Stimulated activated CD4-positive, alpha-beta T cell treated with anti-CD3 and anti-CD28 coated beads, Interleukin-4, amount 100 ng/mL, for 4 hours (primary cell): Measurements from ENCODE around the gene TMTC1.

Experiments
- DNase-seq, 2 experiments: peaks; one replicate each; pipeline ENCODE4 v3.0.0-alpha.2; 2020

The TMTC1 gene

DNA sequence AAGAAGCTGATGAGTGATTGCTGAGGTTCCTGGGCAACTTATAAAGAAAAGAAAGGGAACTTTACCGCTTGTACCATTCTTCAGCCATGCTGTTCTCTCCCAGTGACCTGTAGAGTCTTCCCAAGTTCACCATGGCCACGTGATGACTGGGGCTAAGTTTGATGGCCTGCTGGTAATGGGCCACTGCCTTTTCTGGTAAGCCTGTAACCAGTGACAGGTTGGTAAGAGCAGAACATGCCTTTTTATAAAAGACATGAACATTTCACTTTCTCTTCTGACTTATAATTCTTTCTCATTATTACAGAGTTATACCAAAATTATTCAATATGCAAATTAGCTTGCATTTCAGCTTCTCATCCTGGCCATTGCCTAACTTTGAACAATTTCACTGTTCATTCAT, 265.3 kb downstream of the TMTC1 start:
- DNase-seq: no peak

DNA sequence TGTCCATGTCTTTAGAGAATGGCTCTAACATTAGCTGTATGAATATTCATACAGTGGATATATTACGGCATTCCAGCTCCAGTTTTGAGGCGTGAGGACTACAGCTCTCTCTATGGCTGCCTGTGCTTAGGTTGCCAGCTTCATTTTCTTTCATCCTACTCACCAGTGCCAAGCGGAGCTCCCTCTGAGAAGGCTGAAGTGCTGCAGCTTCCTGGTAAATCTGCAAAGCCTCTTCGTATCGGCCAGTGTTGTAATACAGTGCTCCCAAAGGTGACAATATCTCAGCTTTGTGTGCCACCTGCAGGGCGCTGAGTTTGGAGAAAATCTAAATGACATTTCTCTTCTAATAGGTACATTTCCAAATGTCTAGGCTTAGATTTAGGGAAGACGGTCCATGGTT, 266.5 kb downstream of the TMTC1 start:
- DNase-seq: no peak

DNA sequence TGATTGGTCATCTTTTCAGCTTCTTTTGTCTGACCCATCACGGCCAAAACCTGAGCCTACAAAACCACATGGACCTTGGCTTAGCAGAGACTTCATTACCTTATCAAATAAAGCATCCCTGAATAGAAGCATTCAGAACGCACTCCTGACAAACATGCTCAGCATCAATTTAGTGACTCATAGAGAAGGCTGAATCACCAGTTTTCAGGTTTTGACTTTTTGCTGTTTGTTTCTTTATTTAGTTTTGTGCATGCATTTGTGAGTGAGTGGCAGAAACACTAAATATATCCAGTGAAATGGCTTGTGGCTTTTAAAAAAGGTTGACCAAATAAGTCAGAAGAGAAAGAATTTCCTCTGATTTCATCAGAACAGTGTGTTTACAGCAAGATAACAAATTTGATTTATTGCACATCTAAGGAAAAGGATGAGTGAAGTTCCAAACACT, 267.3 kb downstream of the TMTC1 start:
- DNase-seq: no peak

DNA sequence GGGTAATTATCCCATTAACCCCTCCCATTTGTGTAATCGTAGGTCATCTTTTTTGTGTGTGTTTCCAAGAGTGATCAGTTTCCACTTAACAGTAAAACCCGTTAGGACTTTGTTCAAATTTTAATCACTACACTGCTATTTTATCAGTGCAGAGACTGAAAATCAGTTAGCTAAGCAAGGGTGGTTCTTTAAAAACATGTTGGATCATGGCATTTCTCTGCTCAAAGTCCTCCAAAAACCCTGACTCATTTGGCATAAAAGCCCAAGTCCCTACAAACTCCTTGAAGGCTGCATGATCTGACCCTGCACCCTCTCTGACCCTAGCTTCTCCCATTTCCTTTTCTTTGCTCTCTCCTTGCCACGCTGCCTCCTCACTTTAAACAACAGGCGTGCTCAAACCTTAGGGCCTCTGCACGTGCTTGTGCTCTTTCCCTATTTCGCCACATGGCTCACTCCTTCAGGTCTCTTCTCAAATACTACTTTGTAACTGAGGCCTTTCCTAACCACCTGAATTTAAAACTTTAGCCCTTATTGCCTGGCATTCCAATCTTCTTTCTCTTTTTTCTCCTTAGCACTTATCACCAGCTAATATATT, 273.1 kb downstream of the TMTC1 start:
- DNase-seq: no peak

DNA sequence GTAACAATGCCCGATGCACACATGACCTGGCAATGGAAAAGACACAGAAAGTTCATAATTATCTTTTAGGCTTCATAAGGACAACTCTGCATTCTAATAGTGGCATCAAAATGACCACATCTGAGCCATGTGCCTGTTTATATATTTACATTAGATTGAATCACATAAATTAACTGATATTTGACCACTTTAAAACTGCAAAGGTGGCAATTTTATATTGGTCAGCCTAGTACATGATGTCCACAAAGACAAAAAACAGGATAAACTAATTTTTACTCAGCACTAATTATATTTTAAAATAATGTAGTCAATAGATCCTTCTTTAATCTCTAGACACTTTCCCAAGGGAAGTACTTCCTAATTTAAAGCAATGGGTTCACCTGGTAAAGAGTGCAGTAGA, 274.2 kb downstream of the TMTC1 start:
- no peak for DNase-seq

DNA sequence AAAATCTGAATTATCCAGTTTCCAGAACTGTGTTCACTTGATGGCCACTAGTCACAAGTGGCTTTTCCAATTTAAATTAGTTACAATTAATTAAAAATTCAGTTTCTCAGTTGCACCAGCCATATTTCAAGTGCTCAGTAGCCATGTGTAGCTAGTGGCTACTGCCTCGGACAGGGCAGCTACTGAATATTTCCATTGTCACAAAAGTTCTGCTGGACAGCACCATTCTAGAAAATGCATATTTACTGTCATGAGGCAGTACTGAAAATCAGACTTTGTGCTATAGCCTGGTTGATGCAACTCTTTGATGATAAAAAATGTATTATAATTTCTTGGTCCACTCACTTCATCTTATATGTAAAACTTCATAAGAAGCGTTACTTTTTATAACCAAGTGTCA, 274.8 kb downstream of the TMTC1 start:
- DNase-seq: no peak

DNA sequence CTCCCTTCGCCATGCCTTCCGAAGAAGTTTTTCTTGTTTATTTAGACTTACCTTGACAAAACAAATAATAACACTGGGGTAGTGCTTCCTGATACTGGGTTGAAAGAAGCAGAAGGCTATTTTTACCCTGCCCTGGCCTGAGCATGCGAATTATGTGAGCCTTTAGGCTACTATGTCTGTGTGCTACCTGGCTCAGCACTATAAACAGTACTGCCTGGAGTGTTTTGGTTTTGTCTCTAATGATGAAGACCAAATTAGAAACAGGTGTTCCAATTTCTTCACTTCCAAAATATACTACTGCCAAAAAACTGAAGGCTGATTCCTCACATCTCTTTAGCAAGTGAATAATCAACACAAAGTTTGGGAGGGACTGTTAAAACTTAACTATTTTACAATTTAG, 278.6 kb downstream of the TMTC1 start:
- DNase-seq: no peak

DNA sequence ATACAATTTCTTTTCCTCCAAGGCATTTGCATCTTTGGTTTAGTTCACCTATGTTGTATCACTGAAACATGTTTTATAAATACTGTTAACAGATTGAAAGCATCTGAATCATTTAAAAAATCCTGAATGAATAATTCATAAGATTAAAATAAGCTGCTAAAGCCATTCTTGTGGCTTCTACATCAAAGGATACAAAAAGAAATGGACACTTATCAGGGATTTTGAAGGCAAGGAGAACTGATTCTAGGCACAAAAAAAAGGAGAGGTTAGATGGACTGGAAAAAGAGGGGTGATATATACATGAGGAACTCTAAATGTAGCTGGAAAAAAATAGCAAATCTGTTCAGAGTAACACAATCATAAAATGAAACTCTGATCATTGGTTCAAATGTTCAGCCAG, 280.5 kb downstream of the TMTC1 start:
- DNase-seq: no peak

DNA sequence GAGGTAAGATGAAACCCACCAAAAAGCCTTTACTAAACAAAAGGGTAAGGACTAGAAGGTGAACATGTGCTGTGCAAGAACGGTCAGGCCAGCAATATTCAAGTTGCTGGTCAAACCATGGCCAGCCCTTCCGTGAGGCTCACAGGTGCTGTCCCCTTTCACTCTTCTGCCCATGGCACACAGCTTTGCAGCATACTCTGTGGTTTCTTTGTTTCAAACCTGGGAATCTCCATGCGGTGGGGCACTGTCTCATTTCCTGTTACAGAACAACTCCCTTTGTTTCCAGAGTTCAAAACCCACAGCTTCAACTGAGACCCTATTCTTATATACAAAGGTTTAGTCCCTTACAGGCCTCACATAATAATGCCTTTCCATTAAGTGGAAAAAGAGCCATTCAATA, 284.5 kb downstream of the TMTC1 start:
- no peak for DNase-seq

DNA sequence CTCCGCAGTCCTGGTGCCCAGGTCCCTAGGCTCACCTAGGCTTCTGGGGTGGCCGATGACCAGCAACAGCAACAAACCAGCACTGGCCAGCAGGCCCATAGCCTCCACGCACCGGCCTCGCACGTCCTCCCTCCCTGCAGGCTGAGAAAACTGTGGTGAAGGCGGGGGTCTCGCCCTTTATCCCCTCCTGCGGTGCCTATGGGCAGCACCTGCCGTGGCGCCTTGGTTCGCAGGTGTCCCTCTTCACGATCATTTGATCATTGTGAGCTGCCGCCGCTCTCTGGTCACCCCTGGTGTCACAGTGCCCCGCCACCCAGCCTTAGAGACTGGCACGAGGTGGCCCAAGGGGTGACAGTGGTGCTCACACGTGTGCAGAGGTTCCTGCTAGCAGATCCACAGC, 286.2 kb downstream of the TMTC1 start, which contains the start of gene OVCH1:
Gene OVCH1 (minus strand): TSS at position 99 of the 400 bp plus-strand sequence. CDS start 0 bp downstream, at position 99.
- DNase-seq: no peak

DNA sequence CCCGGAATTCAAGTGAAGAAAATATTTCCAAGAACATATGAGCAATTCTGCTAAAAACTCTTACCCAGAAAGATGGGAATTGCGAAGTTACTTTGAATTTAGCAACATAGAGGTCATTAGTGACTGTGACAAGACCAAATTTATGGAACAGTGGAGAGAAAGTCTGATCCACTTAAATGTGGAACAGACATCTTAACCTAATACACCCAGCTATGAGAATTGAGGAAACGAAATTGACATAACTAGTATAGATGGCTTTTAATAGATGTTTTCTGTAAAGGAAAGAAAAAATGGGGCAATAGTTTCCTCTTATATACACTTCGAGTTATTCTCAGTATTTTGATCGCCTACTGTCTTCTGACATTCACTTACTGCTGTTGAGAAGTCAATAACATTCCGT, 290.9 kb downstream of the TMTC1 start:
- no peak for DNase-seq

DNA sequence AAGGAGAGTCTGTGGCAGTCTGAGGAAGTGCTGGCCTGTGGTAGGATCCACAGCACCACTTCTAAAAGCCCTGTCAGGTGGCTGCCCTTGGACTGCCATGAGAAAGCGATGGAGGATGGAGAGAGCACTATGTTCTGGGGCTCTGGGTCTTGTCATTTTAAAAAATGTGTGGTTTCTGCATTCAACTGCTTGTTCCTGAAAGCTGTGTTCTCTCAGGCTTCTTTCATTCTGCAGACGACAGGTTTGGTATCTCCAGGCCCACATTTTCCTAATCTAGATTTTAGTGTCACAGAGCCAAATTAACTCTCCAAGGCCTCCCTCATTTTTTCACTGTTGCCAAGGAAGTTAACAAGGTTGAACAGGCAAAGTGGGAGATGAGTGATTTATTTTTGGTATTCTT, 296.8 kb downstream of the TMTC1 start:
- no peak for DNase-seq

DNA sequence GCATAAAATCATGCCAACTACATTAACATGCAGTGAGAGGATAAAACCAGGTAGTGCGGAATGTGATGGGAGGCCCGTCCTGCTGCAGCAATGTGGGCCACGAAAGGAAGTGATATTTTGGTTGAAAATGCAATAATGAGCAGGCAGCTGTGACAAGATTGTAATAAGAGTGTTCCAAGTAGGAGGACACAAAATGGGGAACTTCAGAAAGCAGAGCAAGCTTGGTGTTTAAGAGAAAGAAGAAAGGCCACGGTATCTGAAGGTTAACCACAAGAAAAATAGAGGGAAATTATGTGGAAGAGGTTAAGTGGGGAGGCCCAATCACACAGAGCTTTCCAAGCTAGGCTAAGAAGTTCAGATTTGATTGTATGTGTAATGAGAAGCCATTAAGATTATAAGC, 320.5 kb downstream of the TMTC1 start:
- no peak for DNase-seq

DNA sequence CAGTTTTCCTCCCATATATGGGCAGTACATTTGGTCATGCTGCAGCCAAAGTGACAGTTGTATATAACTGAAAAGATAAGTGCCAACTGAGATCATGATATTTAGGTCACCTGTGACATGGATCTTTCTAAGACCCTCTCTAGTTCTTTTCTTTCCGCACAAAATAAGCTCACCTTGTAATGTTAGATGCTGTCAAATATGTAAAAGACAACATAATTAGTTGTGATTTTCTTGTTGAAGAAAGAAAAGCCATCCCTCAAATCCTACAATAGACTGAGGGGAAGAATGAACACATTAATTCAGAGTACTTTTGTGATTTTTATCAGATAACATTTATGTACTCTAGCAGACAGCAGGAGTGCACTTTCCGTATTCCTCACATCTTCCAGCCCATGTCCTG, 323.7 kb downstream of the TMTC1 start:
- DNase-seq: no peak

DNA sequence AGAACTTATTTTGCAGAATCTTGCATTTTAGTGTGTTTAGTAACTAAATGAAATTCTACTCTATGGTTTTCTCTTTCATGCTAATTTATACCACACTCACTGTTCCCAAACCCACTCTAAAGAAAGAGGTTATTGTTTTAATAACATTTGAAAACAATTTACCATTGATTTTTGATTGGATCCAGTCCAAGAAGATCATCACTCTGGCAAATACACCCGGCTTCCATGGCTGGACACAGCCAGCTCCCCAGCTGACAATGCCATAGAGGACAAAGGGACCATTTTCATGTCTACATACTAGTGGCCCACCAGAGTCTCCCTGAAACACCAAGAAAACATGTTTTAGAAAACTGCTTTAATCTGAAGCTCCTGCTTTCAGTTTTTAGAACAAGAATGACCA, 328.7 kb downstream of the TMTC1 start:
- DNase-seq: no peak

DNA sequence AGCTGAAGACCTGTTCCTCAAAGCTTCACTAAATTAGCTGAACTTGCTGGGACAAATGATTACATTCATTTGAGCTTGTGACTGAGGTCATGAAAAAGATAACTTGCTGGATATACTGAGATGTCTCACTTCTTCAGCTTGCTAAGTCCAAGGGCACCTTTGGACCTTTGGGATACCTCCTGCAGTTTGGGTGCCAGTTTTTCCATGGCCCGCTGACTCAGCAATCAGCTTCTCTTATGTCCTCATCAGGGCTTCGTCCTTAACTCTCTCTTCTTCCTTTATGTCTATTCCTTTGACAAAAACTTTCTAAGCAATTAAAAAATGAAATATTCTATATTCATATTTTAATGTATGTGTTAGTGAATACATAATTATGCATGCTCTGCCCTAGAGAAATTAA, 331.9 kb downstream of the TMTC1 start:
- DNase-seq: no peak
